Measurements from ENCODE around the gene CCL1.

DNA sequence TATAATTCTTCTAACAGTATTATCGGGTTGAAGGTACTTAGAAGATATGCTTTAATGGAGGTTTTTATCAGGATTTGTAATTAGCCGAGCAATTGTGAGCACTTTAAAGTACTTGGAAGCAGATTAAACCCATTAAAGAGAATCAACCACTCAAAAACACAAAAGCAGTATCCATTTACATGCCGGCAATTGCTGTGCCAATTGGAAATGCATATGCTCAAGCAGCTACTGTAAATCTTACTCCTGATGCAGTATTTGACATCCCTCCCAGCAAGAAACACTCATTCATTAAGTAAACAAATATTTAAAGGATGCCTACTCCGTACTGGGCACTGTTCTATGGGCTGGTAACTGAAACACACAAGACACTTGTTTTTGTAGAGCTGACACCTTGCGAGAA lies 11.4 kb upstream of the CCL1 start:
- no peak for TF ChIP-seq POLR2AphosphoS5 (IDR thresholded peaks at IDR 0.05; ENCODE audit: low read depth, low read length)
- TF ChIP-seq, protein P1, sequence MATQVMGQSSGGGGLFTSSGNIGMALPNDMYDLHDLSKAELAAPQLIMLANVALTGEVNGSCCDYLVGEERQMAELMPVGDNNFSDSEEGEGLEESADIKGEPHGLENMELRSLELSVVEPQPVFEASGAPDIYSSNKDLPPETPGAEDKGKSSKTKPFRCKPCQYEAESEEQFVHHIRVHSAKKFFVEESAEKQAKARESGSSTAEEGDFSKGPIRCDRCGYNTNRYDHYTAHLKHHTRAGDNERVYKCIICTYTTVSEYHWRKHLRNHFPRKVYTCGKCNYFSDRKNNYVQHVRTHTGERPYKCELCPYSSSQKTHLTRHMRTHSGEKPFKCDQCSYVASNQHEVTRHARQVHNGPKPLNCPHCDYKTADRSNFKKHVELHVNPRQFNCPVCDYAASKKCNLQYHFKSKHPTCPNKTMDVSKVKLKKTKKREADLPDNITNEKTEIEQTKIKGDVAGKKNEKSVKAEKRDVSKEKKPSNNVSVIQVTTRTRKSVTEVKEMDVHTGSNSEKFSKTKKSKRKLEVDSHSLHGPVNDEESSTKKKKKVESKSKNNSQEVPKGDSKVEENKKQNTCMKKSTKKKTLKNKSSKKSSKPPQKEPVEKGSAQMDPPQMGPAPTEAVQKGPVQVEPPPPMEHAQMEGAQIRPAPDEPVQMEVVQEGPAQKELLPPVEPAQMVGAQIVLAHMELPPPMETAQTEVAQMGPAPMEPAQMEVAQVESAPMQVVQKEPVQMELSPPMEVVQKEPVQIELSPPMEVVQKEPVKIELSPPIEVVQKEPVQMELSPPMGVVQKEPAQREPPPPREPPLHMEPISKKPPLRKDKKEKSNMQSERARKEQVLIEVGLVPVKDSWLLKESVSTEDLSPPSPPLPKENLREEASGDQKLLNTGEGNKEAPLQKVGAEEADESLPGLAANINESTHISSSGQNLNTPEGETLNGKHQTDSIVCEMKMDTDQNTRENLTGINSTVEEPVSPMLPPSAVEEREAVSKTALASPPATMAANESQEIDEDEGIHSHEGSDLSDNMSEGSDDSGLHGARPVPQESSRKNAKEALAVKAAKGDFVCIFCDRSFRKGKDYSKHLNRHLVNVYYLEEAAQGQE (IDR thresholded peaks at IDR 0.05; ENCODE audit: insufficient read depth in 1 of 2, low read depth in 2 of 2, low read length in 2 of 2): no peak

Measured in PFSK-1 (cell line).